HS-27A (cell line): Measurements from ENCODE around the gene ATP2C2.

ENCODE experiments used
- DNase-seq: peaks from one replicate; pipeline ENCODE4 v3.0.0-alpha.2; 2012; ENCODE audit warnings: low read depth, missing footprints

Gene ATP2C2

DNA sequence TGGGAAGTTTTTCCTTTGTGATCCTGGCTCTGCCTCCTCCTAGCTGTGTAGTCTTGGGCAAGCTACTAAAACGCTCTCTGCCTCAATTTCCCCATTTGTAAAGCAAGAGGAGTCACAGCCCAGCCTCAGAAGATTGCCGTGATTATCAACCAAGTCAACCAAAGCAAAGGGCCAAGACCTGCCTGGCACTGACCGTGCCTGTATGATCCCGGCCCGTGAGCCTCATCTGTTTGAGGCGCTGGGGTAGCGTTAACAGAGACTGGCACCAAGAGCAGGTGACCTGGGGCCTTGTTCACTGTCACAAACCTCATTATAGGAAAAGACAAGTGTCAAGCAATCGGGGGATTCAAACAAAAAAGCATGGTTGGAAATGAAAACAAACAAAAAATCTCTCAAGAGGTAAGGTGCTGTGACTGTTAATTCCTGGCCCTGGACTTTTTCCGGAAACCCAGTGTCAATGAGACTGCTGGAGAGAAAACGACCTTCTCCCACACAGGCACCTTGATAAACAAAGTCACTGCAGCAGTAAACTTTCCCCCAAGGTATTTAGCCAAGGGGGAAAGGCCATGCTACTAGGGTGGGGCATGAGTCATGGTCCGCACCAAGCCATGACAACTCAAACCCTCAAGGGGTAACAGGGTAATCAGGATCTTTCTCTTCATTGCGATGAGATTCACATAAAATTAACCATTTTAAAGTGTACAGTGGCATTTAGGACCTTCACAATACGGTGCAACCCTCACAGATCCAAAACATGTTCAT, 130.7 kb downstream of the ATP2C2 start:
- DNase-seq: no peak

- DNase-seq: no peak
Observed at GRCh38 chr16:84499638-84500037, 131.3 kb downstream of the ATP2C2 start.

DNA sequence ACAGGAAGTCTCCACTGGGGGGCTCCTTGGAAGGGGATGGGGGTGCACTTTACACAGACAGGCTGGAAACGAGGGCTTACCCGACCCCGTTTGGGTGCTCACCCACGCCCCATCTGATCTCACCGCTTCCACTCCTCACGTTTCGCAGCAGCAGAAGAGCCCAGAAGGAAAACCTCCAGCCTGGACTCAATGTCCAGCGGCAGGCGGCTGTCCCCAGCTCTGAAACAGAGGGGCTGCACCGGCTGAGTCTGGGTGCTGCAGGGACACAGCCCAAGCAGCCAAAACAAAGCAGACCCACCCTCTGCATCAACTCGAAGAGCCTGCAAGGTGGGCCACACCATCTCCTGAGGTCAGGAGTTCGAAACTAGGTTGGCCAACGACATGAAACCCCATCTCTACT, 132.2 kb downstream of the ATP2C2 start:
- no peak for DNase-seq

DNA sequence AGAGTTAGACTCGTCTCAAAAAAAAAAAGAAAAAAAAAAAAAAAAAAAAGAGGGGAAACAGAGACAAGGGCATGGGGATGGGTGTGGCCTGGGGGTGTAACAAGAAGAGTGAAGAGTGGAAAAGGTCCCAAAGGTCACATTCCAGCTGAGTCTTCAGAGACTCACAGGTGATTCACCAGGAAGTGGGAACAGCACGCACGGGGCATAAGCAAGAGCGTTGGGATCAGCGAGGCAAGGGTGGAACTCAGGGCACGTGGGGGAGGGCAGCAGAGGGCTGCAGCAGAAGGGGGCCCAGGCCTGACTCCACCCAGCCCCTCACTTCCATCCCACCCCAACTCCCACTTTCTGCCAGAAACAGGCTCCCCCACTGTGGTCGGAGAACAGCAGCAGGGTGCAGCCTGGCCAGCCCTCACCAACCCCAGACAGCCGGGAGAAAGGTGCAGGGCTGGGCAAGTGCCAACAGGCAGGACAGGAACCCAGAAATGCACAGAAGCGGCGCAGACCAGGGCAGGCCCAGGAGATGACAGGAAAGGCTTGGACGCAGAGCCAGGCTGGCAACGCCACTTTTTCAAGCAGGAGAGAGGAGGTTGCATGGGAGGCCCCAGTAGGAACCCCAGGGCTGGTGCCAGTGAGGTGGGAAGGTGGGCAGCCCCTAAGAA, 132.9 kb downstream of the ATP2C2 start:
- no peak for DNase-seq

- DNase-seq: no peak
Observed at GRCh38 chr16:84502075-84502474, 133.7 kb downstream of the ATP2C2 start.

DNA sequence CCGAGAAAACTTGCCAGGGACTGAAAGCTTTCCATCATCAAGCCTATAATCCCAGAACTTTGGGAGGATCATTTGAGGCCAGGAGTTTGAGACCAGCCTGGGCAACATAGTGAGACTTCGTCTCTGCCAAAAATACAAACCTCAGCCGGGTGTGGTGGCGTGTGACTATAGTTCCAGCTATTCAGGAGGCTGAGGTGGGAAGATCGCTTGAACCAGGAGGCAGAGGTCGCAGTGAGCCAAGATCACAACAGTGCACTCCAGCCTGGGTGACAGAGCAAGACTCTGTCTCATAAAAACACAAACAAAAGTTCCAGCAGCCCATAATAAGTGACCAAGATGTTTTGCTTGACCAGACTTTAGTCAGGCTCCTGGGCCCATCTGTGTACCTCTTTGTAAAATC, 134.2 kb downstream of the ATP2C2 start:
- no peak for DNase-seq

DNA sequence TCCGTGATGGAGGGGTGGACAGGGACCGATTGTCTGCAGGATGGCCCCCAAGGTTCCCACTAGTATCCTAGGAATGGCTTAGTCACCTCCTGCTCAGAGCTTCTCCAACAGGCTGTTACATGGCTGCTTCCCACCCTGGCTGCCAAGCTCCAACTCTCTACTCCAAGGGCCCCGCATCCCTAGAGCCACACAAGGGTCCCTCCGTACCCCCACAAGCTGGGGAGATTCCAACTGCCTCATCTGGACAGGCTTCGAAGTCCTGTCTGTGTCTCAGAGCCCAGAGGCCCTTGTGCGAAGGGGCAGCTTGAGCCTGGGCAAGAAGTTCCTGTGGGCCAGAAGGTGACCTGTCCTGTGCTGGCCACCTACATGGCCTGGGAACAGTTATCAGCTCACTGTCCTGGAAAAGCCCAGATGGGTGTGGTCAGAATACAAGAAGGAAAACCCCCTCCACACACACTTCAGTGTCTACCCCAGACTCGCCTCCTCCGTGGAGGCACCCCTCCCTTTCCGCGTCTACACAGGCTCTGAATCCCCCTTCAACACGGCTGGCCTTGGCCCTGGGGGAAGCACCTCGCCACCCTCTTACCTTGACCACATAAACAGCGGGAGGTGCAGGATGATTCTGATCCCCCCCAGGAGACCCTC, 135.5 kb downstream of the ATP2C2 start:
- DNase-seq: no peak

GRCh38 chr16:84504420-84505248, 136.3 kb downstream of the ATP2C2 start, which contains the start of gene MEAK7:
Gene MEAK7 (minus strand): TSS chr16:84504659. CDS start chr16:84498086, 6,573 bp downstream.
- DNase-seq: peak; percentile 96

DNA sequence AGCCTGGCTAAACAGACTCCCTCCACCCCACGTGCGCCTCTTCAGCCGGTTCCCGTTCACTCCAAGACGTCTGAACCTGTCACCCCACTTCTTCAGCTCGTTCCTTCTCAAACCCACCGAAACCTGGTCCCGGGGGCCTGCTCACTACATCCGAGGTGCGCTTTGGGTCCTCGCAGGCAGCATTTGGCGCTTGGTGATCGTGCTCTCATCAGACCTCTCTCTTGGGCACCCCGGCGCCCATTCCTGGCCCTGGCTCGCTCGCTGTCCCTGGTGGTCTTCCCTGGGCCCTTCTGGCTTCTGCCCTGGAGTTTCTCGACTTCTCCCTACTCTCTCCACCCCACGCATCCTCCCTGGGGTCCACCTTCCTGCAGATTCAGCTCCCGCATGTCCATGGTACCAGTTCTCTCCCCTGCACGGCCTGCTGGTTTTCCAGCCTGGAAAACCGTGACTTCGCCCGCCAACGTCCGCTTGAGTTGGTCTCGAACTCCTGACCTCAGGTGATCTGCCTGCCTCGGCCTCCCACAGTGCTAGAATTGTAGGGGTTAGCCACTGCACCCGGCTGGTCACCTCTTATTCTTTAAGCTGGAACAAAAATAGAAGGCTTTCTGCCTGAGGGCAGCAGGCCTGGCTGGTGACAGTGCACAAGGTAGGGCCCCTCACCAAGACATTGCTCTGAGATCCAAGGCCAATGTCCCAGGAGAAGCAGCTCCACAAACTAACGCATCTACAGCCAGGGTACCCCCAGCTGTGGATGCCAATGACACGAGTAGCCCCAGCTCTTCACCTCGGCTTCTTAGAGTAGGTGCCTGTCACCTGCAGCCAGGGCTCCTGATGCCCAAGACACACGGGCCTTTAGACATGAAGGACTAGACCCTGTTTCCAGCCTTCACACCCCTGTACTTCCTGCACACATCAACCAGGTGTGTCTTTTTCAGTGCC, 137.2 kb downstream of the ATP2C2 start:
- DNase-seq: no peak

- no peak for DNase-seq
Observed at GRCh38 chr16:84507011-84507982, 139.0 kb downstream of the ATP2C2 start.

GRCh38 chr16:84508502-84508901, 140.2 kb downstream of the ATP2C2 start:
- no peak for DNase-seq

GRCh38 chr16:84509032-84509950, 141.0 kb downstream of the ATP2C2 start:
- no peak for DNase-seq

DNA sequence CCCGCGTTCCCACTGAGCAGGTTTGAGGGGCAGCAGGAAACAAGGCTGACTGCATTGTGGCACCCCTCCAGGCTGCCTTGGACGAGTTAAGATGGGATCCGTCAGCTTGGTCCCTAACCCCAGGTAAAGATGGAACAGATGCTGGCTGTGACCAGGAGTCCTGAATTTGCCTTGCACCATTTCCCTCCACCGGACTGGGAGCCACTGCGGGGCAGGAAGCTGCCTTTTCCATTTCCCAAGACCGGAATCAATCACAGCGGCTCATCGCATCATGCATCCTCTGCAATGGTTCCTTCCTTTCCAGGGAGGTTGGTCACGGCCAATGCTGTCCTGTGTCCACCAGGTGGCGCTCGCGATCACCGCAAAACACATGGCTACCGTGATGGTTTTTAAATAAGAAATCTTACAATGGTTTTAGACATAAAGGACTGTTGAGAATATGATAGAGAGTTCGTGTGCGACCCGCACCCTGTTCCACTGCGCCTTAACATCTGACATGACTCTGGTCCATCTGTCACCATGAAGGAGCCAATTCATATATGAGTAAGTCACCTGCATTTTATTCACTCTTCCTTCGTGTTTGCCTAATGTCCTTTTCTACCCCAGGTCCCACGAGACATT, 143.0 kb downstream of the ATP2C2 start:
- DNase-seq: no peak

- DNase-seq: no peak
Observed at GRCh38 chr16:84511831-84512230, 143.5 kb downstream of the ATP2C2 start.

GRCh38 chr16:84513123-84513522, 144.8 kb downstream of the ATP2C2 start:
- no peak for DNase-seq

DNA sequence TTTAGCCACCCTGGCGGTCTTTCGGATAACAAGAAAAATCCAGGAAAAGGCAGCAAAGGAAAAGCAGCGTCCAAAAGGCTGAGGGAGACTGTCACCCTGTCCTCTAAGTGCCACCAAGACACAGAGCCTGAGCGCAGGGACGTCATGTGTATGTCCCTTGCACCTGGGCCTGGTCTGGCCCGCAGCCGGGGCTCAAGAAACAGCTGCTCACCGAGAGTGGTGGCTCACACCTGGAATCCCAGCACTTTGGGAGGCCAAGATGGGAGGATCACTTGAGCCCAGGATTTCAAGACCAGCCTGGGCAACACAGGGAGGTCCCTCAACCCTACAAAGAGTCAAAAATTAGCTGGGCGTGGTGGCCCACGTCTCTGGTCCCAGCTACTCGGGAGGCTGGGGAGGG, 145.3 kb downstream of the ATP2C2 start:
- no peak for DNase-seq
